ENCODE data around the gene NLRP7. TPM values are rescaled to one million over a fixed set of nuclear protein-coding genes. Genes with fewer than 3 reads are reported as not detected.
"Not testable (repeated sequence)": the region's sequence is repeated elsewhere in the genome, so short reads cannot be mapped to it uniquely, and the experiment has no call there.

NLRP7 gene
- total and polyA plus RNA-seq, 2 donors (not counting 3 experiments of a cell fraction or from before 2014, with no cell fraction given): not detected

DNA sequence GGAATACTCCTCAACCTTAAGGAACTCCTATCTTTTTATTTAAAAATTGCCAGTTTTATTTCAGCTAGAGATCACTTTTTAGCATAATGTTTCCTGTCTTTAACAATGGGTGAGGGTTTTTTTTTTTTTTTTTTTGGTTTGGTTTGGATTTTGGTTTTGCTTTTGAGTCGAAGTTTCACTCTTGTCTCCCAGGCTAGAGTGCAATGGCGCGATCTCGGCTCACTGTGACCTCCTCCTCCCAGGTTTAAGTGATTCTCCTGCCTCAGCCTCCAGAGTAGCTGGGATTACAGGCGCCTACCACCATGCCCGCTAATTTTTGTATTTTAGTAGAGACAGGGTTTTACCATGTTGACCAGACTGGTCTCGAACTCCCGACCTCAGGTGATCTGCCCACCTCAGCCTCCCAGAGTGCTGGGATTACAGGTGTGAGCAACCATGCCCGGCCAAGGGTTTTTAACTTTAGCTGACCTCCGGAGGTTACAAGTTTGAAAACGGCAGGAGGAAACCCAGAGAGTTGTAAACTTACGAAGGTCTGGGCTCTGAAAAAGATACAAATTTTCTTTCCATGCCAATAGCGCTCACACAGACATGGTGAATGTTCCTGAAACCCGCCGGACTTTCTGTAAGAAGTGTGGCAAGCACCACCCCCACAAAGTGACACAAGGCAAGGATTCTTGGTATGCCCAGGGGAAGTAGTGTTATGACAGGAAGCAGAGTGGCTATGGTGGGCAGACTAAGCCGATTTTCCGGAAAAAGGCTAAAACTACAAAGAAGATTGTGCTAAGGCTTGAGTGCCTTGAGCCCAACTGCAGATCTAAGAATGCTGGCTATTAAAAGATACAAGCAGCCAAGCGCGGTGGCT, 26.1 kb upstream of the NLRP7 start:
- DNase-seq (ENCODE audit: low read depth, low spot score); H3K79me2 ChIP-seq (ENCODE audit: control insufficient read depth, insufficient read depth, low read length); H3K4me3 ChIP-seq (replicated peaks in 1 of 3; ENCODE audit: insufficient read depth in 1 of 3, low read depth in 1 of 3, low read length in 3 of 3); H3K9ac ChIP-seq (replicated peaks; ENCODE audit: extremely low read depth, insufficient read depth, low read length); H3K4me2 ChIP-seq (ENCODE audit: insufficient read depth, low read length); H3K9me1 ChIP-seq (replicated peaks; ENCODE audit: control insufficient read depth, extremely low read depth, insufficient read depth, low read length); H3K27ac ChIP-seq (ENCODE audit: insufficient read depth, low read depth, low read length); H2AFZ ChIP-seq (ENCODE audit: low read depth, low read length); FAIRE-seq; H4K20me1 ChIP-seq (replicated peaks; ENCODE audit: control insufficient read depth, extremely low read depth, insufficient read depth, low read length); H3K27me3 ChIP-seq (ENCODE audit: control insufficient read depth in 2 of 2, insufficient read depth in 2 of 2, low read length in 2 of 2); POLR2A ChIA-PET; BruUV-seq (replicated peaks); H3K9me3 ChIP-seq (replicated peaks; ENCODE audit: control insufficient read depth, insufficient read depth, low read length); H3K36me3 ChIP-seq (ENCODE audit: control insufficient read depth in 2 of 2, extremely low read depth in 1 of 2, insufficient read depth in 2 of 2, low read length in 2 of 2); dilution Hi-C loops (cut with MboI; ENCODE audit: extremely low pct_ligation_motif_present, low sequenced_read_pairs); CTCF ChIA-PET; intact Hi-C loops (cut with micrococcal nuclease); H3K4me1 ChIP-seq (ENCODE audit: control insufficient read depth, extremely low read depth, insufficient read depth, low read length): not testable (repeated sequence)

DNA sequence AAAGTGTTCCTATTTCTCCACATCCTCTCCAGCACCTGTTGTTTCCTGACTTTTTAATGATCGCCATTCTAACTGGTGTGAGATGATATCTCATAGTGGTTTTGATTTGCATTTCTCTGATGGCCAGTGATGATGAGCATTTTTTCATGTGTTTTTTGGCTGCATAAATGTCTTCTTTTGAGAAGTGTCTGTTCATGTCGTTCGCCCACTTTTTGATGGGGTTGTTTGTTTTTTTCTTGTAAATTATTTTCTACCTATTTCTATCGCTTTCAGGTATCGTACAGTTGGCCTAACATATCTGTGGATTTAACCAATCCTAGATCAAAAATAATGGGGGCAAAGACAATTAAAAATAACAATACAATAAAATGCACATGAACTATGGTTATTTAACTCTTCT, 24.1 kb upstream of the NLRP7 start:
- H4K20me1 ChIP-seq (replicated peaks; ENCODE audit: control insufficient read depth, extremely low read depth, insufficient read depth, low read length); H3K36me3 ChIP-seq (ENCODE audit: control insufficient read depth in 2 of 2, extremely low read depth in 1 of 2, insufficient read depth in 2 of 2, low read length in 2 of 2); H2AFZ ChIP-seq (ENCODE audit: low read depth, low read length); DNase-seq (ENCODE audit: low read depth, low spot score); H3K27ac ChIP-seq (ENCODE audit: insufficient read depth, low read depth, low read length); H3K9me1 ChIP-seq (replicated peaks; ENCODE audit: control insufficient read depth, extremely low read depth, insufficient read depth, low read length); H3K9me3 ChIP-seq (replicated peaks; ENCODE audit: control insufficient read depth, insufficient read depth, low read length); POLR2A ChIA-PET; H3K4me1 ChIP-seq (ENCODE audit: control insufficient read depth, extremely low read depth, insufficient read depth, low read length); H3K27me3 ChIP-seq (ENCODE audit: control insufficient read depth in 2 of 2, insufficient read depth in 2 of 2, low read length in 2 of 2); intact Hi-C loops (cut with micrococcal nuclease); BruUV-seq (replicated peaks); H3K4me2 ChIP-seq (ENCODE audit: insufficient read depth, low read length); H3K79me2 ChIP-seq (ENCODE audit: control insufficient read depth, insufficient read depth, low read length); H3K4me3 ChIP-seq (replicated peaks in 1 of 3; ENCODE audit: insufficient read depth in 1 of 3, low read depth in 1 of 3, low read length in 3 of 3); FAIRE-seq; H3K9ac ChIP-seq (replicated peaks; ENCODE audit: extremely low read depth, insufficient read depth, low read length); CTCF ChIA-PET; dilution Hi-C loops (cut with MboI; ENCODE audit: extremely low pct_ligation_motif_present, low sequenced_read_pairs): not testable (repeated sequence)
